ENCODE data around the gene CMSS1.

DNA sequence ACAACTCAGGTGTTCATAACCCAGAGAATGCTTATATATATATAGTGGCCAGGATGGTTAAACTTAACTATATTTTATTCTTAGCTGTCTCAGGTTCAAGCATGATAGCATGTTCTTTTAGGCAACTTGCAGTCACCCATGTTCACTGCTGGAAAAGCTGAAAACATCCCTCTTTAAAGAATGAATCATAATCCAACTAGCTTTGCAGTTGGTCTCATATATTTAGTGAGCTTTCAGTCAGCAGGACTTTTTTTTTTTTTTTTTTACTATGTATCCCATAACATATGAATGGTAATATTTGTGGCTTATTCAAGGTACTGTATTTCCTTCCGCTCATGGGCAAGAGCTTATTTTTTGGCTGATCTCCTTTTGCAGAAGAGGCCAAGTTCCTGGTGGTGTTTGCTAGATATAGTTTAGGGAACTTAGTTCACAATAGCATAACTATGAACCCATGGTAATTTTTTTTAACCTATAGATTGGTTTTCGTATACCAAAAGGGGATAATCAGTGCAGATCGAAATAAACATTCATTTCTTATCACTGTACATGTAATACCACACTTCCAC is 77.6 kb downstream of the CMSS1 start:
- no peak for TF ChIP-seq POLR2A (IDR thresholded peaks at IDR 0.05; ENCODE audit: borderline replicate concordance, extremely low read depth, insufficient read depth, insufficient read length)
- TF ChIP-seq, protein P1, sequence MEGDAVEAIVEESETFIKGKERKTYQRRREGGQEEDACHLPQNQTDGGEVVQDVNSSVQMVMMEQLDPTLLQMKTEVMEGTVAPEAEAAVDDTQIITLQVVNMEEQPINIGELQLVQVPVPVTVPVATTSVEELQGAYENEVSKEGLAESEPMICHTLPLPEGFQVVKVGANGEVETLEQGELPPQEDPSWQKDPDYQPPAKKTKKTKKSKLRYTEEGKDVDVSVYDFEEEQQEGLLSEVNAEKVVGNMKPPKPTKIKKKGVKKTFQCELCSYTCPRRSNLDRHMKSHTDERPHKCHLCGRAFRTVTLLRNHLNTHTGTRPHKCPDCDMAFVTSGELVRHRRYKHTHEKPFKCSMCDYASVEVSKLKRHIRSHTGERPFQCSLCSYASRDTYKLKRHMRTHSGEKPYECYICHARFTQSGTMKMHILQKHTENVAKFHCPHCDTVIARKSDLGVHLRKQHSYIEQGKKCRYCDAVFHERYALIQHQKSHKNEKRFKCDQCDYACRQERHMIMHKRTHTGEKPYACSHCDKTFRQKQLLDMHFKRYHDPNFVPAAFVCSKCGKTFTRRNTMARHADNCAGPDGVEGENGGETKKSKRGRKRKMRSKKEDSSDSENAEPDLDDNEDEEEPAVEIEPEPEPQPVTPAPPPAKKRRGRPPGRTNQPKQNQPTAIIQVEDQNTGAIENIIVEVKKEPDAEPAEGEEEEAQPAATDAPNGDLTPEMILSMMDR (IDR thresholded peaks at IDR 0.05 in 2 of 3, conservative IDR thresholded peaks at IDR 0.05 in 1 of 3; ENCODE audit: borderline replicate concordance in 1 of 3, insufficient read depth in 1 of 3, low read depth in 2 of 3, low read length in 2 of 3): no peak
